ENCODE results near the gene ZC3H7B.

ZC3H7B gene

GRCh38 chr22:41332217-41332939 is 31.1 kb downstream of the ZC3H7B start:
- DNase-seq (ENCODE audit: low spot score) = no peak

DNA sequence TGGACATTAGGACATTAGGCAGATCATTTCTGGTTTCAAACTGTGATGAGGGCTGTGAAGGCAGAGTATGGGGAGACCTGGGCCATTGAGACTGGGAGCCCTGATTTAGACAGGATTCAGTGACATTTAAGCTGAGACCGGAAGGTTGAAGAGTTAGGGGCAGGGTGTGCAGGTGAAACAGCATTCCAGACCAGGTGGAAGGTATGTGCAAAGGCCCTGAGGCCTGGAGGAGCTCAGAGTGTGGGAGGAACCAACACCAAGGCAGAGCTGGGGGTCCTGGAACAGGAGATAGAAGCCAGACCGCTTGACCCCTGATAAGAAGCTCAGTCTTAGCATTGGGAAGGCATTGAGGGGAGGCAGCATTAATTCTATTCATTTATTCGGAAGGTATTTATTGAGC is 32.5 kb downstream of the ZC3H7B start:
- no peak for DNase-seq (ENCODE audit: low spot score)

GRCh38 chr22:41334215-41334614 is 32.9 kb downstream of the ZC3H7B start:
- no peak for DNase-seq (ENCODE audit: low spot score)

- DNase-seq (ENCODE audit: low spot score) = no peak
Measured at GRCh38 chr22:41334951-41335635, 33.8 kb downstream of the ZC3H7B start.

GRCh38 chr22:41338614-41339212 is 37.4 kb downstream of the ZC3H7B start:
- no peak for DNase-seq (ENCODE audit: low spot score)

DNA sequence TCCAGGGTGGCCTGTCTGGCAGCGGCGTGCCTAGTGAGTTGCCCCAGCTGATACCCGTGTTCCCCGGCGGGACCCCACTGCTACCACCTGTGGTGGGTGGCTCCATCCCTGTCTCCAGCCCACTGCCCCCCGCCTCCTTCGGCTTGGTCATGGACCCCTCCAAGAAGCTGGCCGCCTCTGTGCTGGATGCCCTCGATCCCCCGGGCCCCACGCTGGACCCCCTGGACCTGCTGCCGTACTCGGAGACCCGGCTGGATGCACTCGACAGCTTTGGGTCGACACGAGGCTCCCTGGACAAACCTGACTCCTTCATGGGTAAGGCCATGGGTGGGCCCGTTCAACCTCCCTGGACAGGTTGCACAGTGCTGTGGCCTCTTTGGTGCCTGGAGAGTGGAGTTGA is 38.5 kb downstream of the ZC3H7B start:
- no peak for DNase-seq (ENCODE audit: low spot score)

- no peak for DNase-seq (ENCODE audit: low spot score)
Measured at GRCh38 chr22:41340357-41340756, 39.0 kb downstream of the ZC3H7B start.

- DNase-seq (ENCODE audit: low spot score) = no peak
Measured at GRCh38 chr22:41341012-41341411, 39.7 kb downstream of the ZC3H7B start.

GRCh38 chr22:41341990-41342389 is 40.7 kb downstream of the ZC3H7B start:
- no peak for DNase-seq (ENCODE audit: low spot score)

DNA sequence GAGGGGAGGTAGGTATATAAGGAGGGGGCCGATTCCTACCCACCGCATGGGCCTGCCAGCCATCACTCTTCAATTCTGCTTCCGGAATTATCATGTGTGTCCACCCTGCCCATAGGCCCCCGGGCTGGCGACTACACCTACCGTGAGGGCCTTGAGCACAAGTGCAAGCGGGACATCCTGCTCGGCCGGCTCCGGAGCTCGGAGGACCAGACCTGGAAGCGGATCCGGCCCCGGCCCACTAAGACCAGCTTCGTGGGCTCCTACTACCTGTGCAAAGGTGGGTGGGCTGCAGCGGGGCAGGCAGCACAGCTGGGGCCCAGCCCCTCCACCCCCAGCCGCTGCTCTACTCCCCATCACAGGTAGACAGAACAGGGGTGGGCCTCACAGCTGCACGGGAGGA is 42.0 kb downstream of the ZC3H7B start:
- DNase-seq (ENCODE audit: low spot score) = no peak

- no peak for DNase-seq (ENCODE audit: low spot score)
Measured at GRCh38 chr22:41343717-41344116, 42.4 kb downstream of the ZC3H7B start.

GRCh38 chr22:41344189-41344788 is 43.0 kb downstream of the ZC3H7B start:
- no peak for DNase-seq (ENCODE audit: low spot score)

DNA sequence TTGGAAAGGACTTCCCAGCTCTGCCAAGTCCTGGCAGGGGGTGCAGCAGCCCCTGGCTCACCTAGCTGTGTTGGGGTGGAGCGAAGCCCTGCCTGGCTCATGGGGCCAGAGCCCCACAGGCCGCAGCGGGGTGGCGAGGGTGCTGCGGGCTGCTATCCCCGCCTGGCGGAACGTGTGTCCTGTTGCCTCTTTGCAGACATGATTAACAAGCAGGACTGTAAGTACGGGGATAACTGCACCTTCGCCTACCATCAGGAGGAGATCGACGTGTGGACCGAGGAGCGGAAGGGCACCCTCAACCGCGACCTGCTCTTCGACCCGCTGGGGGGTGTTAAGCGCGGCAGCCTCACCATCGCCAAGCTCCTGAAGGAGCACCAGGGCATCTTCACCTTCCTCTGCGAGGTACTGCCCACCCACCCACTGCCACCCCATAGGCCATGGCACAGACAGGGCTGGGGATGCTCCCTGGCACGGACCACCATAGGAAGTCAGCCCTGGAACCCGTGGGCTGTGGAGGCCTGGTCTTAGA is 44.5 kb downstream of the ZC3H7B start:
- DNase-seq (ENCODE audit: low spot score) = no peak

DNA sequence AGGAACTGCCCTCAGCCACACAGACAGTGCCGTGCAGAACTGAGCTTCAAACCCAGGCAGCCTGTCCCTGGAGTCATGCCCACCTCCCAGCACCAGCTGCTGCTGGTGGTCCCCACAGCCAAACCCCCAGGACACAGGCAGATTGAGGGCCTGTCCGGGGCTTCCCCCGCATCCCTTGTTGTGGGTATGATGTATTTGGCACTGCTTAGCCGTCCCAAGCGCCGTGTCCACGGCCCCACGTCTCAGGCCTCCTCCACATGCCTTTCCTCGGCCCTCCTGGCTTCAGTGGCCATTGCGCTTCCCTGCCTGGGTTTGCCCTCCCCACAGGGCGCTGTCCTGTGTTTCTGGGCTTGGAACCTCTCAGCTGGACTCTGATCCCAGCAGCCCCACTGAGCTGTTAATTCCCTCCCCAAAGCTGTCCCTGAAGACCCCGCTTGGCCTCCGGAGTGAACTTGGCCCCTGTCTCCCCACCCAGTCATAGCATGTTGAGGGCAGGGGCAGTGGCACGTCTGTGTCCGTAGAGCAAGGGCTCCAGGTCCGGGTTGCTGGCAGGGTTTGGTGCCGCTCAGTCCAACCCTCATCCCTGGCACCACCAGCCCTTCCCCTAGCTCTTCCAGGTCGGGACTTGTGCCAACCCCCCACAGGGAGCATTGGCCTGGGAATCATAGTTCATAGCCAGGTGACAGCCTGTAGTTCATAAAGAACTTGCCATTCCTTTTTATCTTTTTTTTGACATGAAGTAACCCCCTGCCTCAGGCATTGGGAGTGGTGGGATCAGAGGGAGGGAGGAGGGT is 45.9 kb downstream of the ZC3H7B start:
- DNase-seq (ENCODE audit: low spot score) = no peak

- DNase-seq (ENCODE audit: low spot score) = no peak
Measured at GRCh38 chr22:41348964-41349484, 47.7 kb downstream of the ZC3H7B start.

DNA sequence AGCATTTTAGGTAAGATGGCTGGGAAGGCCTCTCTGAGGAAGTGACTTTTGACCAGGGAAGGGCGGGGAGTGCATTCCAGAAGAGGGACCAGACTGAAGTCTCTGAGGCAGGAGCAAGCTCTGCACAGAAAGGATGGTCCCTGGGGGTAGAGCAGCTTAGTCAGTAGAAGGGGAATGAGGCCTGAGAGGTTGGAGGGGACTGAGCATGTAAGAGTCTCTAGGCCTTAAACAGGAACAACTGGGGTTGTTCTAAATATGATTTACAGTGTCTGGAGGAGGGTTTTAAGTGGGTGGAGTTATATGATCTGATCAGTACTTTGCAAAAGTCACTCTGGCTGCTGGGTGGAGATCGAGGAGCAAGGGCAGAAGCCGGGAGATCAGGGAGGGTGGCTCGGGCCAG is 48.8 kb downstream of the ZC3H7B start:
- DNase-seq (ENCODE audit: low spot score) = no peak

- DNase-seq (ENCODE audit: low spot score) = no peak
Measured at GRCh38 chr22:41351011-41351410, 49.7 kb downstream of the ZC3H7B start.

DNA sequence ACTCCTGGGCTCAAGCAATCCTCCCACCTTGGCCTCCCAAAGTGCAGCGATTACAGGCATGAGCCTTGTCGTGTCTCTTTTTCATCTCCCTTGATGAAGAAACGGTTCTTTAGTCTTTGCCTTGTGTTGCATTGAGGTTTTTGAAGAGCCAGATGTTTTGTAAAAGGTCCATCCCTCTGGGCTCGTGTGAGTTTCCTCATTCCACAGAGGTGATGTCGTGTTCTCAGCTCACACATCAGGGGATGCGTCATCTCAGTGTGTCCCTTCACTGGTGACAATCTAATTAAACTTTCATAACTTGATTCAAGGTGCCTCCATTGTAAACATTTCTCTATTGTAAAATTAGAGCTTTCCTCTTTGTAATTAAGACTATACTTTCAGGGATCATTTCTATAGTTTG is 50.7 kb downstream of the ZC3H7B start:
- no peak for DNase-seq (ENCODE audit: low spot score)

DNA sequence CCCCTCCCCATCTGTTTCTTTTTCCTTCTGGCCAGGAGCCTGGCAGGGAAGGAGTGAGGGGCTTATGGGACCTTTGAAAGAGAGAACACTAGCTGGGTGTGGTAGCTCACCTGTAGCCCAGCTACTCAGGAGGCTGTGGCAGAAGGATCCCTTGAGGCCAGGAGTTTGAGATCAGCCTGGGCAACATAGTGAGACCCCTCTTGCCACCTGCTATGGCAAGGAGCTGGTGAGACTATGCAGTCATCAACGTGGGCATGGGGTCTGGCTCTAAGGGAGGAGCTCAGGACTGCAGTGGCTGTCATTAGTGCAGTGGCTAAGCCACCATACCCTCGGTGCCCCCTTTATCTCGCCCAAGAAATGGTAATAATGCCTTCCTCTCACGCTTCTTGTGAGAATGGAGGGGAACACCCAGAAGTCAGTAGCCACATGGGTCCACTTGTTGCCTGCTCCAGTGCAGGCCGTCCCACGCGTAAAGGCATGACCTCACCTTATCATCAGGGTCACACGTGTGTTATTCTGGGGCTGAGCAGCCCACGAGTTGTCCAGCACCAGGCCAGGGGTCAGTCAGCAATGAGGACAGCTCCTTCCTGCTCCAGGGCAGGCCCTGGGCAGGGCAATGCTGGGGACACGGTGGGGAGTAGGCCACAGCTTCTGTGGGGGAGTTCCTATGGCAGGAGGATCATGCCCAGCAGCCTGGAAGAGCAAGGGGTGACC is 52.7 kb downstream of the ZC3H7B start:
- DNase-seq (ENCODE audit: low spot score) = no peak

DNA sequence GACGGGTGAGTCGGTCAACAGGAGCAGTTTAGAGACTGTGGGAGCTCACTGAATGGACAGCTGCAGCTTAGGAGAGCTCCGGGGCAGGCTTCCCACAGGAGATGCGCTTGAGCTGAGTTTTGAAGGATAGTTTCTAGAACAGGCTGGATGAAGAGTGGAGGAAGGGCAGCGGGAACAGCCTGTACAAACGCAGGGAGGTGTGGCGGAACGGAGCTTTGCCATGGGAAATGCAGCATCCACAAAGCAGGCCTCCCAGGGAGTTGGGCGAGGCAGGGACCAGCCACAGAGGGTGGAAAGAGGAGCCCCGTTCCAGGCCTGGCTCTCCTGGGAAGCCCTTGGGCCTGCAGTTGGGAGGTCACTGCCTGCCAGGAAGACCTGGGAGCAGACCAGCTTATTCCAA is 53.7 kb downstream of the ZC3H7B start:
- no peak for DNase-seq (ENCODE audit: low spot score)

DNA sequence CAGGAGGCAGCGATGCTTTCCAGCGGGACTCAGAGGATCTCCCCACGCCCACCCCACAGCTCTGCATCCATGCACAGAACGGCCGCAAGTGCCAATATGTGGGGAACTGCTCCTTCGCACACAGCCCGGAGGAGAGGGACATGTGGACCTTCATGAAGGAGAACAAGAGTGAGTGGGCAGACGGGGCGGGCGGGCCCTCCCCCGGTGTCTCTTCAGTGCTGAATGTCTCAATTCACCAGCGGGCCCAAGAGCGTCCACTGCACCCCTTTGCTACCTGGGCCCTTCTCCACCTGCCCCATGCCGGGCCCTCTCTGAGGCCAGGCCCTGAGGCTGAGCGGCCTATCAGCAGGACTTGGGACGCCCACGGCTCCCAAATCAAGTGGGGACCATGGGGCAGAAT is 54.6 kb downstream of the ZC3H7B start:
- DNase-seq (ENCODE audit: low spot score) = no peak

Measured in left forelimb (tissue), 1 donor.